Activated CD8-positive, alpha-beta T cell treated with anti-CD3 and anti-CD28 coated beads for 36 hours (primary cell): Measurements from ENCODE around the gene CATSPERD. TPM values are rescaled to one million over a fixed set of nuclear protein-coding genes. Genes with fewer than 3 reads are reported as not detected.

ENCODE experiments used
- ATAC-seq: fragments of 200-7000 bp; cut with Tn5 transposase; one replicate; pipeline ENCODE4 v1.10.0; 2021; ENCODE audit warnings: mild to moderate bottlenecking, moderate library complexity
- CTCF ChIA-PET: fragments of 350-600 bp; sonication (Branson Sonifier 250); formaldehyde crosslinking; loops from one replicate; lab custom pipeline; 2021; ENCODE audit warnings: antibody characterized with exemption; lab: Charles Lee
- POLR2A ChIA-PET: fragments of 350-600 bp; sonication (Branson Sonifier 250); formaldehyde crosslinking; loops from one replicate; lab custom pipeline; 2021; ENCODE audit warnings: antibody characterized with exemption; lab: Charles Lee
- DNase-seq: peaks from one replicate; pipeline ENCODE4 v3.0.0-alpha.2; 2020
- H3K27ac Mint-ChIP-seq: one replicate; pipeline ENCODE4 v1.8.0; 2021; ENCODE audit warnings: mild to moderate bottlenecking, mixed read lengths
- H3K27me3 Mint-ChIP-seq: one replicate; pipeline ENCODE4 v1.8.0; 2021; ENCODE audit warnings: mixed read lengths
- H3K36me3 Mint-ChIP-seq: one replicate; pipeline ENCODE4 v1.8.0; 2021; ENCODE audit warnings: low read depth, mixed read lengths
- H3K4me1 Mint-ChIP-seq: one replicate; pipeline ENCODE4 v1.8.0; 2021; ENCODE audit warnings: low read depth, mixed read lengths
- H3K4me3 Mint-ChIP-seq: one replicate; pipeline ENCODE4 v1.8.0; 2021; ENCODE audit warnings: mild to moderate bottlenecking, moderate library complexity, mixed read lengths
- H3K9me3 Mint-ChIP-seq: one replicate; pipeline ENCODE4 v1.8.0; 2021; ENCODE audit warnings: mixed read lengths
- intact Hi-C: fragments of 100-400 bp; cut with micrococcal nuclease; formaldehyde crosslinking; loops from one replicate; pipeline ENCODE4 v1.10.0; 2022
- total RNA-seq, 2 experiments: library from RNA; stranded (reverse); gene quantifications; one replicate each; pipeline ENCODE4 v1.2.3, GENCODE V29; 2021
- TF ChIP-seq, protein P1 (sequence below): fragments of 200-600 bp; IDR thresholded peaks from one replicate; pipeline ENCODE4 v1.8.0; 2022; ENCODE audit warnings: antibody characterized with exemption, mild to moderate bottlenecking

CATSPERD gene
- total RNA-seq, 2 experiments from 2014 or later, result not detected

DNA sequence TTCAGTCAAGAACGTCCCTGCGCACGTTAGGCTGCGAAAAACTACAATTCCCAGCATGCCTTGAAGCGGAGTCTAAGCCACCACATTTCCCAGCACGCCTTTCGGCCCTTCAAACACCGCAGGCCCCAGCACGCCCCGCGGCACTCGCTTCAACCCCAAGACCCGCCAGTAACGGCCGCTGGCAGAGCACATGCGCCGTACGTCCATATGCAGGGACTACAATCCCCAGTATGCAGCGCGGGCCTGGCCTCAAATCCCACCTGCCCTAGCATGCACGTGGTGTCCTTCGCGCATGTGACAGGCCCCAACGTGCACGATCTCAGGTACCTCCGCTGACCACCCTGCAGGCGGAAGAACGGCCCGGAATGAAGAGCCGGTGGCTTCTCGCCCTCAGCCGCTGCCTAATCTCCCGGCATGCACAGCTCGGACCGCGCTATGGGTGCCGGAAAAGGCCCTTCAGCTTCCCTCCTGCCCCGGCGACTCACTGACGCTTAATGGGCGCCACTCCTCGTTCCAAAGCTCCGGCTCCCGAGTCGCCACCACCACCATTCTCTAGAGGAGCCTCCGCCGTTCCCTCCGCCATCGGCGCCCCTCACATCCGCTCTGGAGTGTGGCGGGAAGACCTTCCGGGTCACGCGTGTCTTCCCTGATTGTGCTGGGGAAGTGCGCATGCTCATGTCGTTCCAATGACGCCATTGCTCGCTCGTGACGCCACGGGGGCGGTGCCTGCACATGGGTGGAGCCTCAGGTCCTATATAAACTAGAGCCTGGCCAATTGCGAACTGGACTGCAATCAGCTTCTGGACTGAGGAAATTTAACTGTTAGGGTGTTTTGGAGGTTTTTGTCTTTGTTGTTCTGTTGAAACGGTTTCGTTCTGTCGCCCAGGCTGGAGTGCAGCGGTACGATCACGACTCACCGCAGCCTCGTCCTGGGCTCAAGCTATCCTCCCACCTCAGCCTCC lies 70.4 kb downstream of the CATSPERD start, which contains the start of gene DUS3L:
Gene DUS3L (minus strand): TSS at position 605 of the 962 bp plus-strand sequence. CDS start 22 bp downstream, at position 583.
- H3K4me3 Mint-ChIP-seq, result peak within 1 kb of the TSS; percentile 100
- ATAC-seq (peak; percentile 96), DNase-seq (peak; percentile 99)
- intact Hi-C loops, result loop anchor here (5.0 to 10.0 kb wide), 2 partner anchors 96 to 186 kb away; partner anchors contain the start of genes RANBP3 and RPL36
- no peaks in the 10 kb centered on the region for H3K27me3 Mint-ChIP-seq
- POLR2A ChIA-PET, result interaction anchor here (0.7 to 4.0 kb wide), 13 partner anchors 8 to 321 kb away, joined by 3 to 31 read pairs (median 5); partner anchors contain the start of genes CATSPERD, LONP1, NDUFA11 and RPL36
- H3K9me3 Mint-ChIP-seq, result no peaks in the 10 kb centered on the region
- peaks cover 36% of the 10 kb centered on the region for H3K36me3 Mint-ChIP-seq
- peaks cover 17% of the 10 kb centered on the region for H3K4me1 Mint-ChIP-seq
- TF ChIP-seq, protein P1, sequence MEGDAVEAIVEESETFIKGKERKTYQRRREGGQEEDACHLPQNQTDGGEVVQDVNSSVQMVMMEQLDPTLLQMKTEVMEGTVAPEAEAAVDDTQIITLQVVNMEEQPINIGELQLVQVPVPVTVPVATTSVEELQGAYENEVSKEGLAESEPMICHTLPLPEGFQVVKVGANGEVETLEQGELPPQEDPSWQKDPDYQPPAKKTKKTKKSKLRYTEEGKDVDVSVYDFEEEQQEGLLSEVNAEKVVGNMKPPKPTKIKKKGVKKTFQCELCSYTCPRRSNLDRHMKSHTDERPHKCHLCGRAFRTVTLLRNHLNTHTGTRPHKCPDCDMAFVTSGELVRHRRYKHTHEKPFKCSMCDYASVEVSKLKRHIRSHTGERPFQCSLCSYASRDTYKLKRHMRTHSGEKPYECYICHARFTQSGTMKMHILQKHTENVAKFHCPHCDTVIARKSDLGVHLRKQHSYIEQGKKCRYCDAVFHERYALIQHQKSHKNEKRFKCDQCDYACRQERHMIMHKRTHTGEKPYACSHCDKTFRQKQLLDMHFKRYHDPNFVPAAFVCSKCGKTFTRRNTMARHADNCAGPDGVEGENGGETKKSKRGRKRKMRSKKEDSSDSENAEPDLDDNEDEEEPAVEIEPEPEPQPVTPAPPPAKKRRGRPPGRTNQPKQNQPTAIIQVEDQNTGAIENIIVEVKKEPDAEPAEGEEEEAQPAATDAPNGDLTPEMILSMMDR, result no peak
- peak within 1 kb of the TSS; percentile 100 for H3K27ac Mint-ChIP-seq
- CTCF ChIA-PET, result interaction anchor here (0.7 to 3.3 kb wide), 3 partner anchors 13 to 101 kb away, joined by 3 to 16 read pairs (median 4); partner anchors contain the start of gene NRTN

DNA sequence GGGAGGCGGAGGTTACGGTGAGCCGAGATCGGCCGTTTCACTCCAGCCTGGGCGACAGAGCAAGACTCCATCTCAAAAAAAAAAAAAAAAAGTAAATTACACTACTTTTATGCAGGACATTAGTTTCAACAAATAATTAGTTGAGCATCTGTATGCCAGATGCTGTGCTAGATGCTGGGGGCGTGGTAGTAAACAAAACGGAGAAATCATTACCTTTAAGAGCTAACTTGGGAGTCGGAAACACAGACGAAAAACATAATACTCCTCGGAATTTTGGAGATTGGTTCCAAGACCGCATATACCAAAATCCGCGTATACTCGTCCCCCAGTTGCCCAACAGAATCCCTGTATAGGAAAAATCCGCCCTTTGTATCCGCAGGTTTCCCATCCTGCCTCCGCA lies 71.8 kb downstream of the CATSPERD start:
- peaks cover 17% of the 10 kb centered on the region for H3K4me1 Mint-ChIP-seq
- H3K27ac Mint-ChIP-seq, result no peak overlapping the region
- H3K9me3 Mint-ChIP-seq, result no peaks in the 10 kb centered on the region
- DNase-seq, result no peak
- ATAC-seq, result no peak
- intact Hi-C loops, result loop anchor here (5.0 to 10.0 kb wide), 2 partner anchors 97 to 185 kb away; partner anchors contain the start of genes RANBP3 and RPL36
- no peaks in the 10 kb centered on the region for H3K27me3 Mint-ChIP-seq
- no peak overlapping the region for H3K4me3 Mint-ChIP-seq
- TF ChIP-seq, protein P1, result no peak
- CTCF ChIA-PET, result interaction anchor here (1.2 to 3.3 kb wide), 3 partner anchors 9 to 102 kb away, joined by 4 to 16 read pairs (median 5); partner anchors contain the start of genes NRTN and RPL36
- H3K36me3 Mint-ChIP-seq, result peaks cover 24% of the 10 kb centered on the region
- POLR2A ChIA-PET, result interaction anchor here (1.2 kb wide), 1 partner anchor 9 kb away, joined by 3 read pairs; no protein-coding TSS in a partner anchor

DNA sequence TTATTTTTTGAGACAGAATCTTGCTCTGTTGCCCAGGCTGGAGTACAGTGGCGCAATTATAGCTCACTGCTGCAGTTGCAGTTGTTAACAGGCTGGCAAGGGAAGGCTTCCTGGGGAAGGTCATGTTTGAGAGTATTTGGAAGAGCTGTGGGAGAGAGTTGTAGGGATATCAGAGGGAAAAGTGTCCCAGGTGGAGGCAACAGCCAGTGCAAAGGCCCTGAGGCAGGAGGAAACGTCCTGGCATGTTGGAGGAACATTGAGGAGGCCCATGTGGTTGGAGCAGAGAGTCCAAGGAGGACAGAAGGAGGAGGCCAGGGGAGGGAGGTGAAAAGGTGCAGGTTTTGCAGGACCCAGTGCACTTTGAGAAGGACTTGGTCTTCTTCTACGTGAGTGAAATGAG lies 72.8 kb downstream of the CATSPERD start:
- no peaks in the 10 kb centered on the region for H3K9me3 Mint-ChIP-seq
- DNase-seq (no peak), ATAC-seq (no peak)
- H3K27ac Mint-ChIP-seq, result no peak overlapping the region
- H3K27me3 Mint-ChIP-seq, result peaks cover 1% of the 10 kb centered on the region
- intact Hi-C loops, result loop anchor here (5.0 to 10.0 kb wide), 2 partner anchors 98 to 184 kb away; partner anchors contain the start of genes RANBP3 and RPL36
- POLR2A ChIA-PET, result interaction anchor here (1.0 to 1.8 kb wide), 3 partner anchors 35 to 111 kb away, joined by 3 to 4 read pairs (median 3); partner anchors contain the start of gene RPL36
- H3K4me3 Mint-ChIP-seq, result no peak overlapping the region
- TF ChIP-seq, protein P1, result no peak
- CTCF ChIA-PET, result interaction anchor here (0.6 to 3.8 kb wide), 5 partner anchors 8 to 114 kb away, joined by 3 to 25 read pairs (median 4); partner anchors contain the start of genes NRTN and RPL36
- peaks cover 17% of the 10 kb centered on the region for H3K4me1 Mint-ChIP-seq
- H3K36me3 Mint-ChIP-seq, result peaks cover 20% of the 10 kb centered on the region

DNA sequence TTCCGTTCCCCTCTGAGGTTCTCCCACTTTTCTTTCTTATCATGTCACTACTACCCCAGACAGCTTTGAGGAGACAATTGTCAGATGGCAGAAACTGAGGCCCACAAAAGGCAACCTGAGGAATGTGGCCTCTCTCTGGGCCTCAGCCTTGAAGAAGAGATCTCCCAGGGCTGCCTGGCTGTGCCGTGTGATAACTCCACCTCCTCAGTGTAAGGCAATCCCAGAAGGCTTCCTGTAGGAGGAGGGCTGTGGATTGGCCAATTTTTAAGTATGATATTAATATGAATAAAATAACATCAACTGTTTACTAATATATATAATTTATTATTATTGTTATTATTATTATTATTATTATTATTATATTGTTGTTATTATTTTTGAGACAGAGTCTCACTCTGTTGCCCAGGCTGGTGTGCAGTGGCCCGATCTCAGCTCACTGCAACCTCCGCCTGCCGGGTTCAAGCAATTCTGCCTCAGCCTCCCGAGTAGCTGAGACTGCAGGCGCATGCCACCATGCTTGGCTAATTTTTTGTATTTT lies 75.0 kb downstream of the CATSPERD start:
- no peak for DNase-seq
- intact Hi-C loops, result loop anchor here (10.0 kb wide), 1 partner anchor 101 kb away; the partner anchor contains the start of gene RPL36
- H3K4me3 Mint-ChIP-seq, result no peak overlapping the region
- no peak overlapping the region for H3K27ac Mint-ChIP-seq
- peaks cover 5% of the 10 kb centered on the region for H3K4me1 Mint-ChIP-seq
- ChIA-PET POLR2A (no interaction called here), CTCF (interaction anchor here (1.4 to 3.8 kb wide), 2 partner anchors 8 to 90 kb away, joined by 3 to 25 read pairs; partner anchors contain the start of gene NRTN)
- no peak for ATAC-seq
- H3K27me3 Mint-ChIP-seq, result peaks cover 9% of the 10 kb centered on the region
- TF ChIP-seq, protein P1, result no peak
- no peaks in the 10 kb centered on the region for H3K9me3 Mint-ChIP-seq
- peaks cover 7% of the 10 kb centered on the region for H3K36me3 Mint-ChIP-seq
